ENCODE data around the gene SEPTIN3. TPM values are rescaled to one million over a fixed set of nuclear protein-coding genes. Genes with fewer than 3 reads are reported as not detected.

The SEPTIN3 gene
- polyA plus RNA-seq, 1 donor (not counting 4 experiments of a cell fraction or from before 2014, with no cell fraction given) = 0.07 TPM

DNA sequence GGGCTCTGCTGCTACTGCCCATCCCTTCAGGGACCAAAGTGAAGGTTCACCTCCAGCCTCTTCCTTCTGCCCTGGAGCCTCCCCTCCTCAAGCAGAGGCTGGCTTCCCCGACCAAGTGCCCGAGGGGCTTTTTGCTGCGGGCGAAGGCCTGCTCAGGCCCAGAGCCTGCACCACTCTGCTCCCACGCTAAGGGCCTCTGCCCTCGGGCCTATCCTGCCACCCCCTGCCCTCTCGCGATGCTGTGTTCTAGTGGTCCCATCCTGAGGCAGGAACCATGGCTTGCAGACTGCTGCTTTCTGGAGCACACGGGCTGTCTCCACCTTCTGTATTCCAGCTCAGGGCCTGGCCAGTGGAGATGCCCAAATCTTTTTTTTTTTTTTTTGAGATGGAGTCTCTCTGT, 33.7 kb upstream of the SEPTIN3 start:
- dilution Hi-C loops (cut with MboI; ENCODE audit: extremely low pct_ligation_motif_present, low sequenced_read_pairs) = no loop called here
- Histone ChIP-seq H3K4me1 (ENCODE audit: control insufficient read depth, extremely low read depth, insufficient read depth, low read length) (peaks cover under 1% of the 10 kb centered on the region), H3K36me3 (ENCODE audit: control insufficient read depth in 2 of 2, extremely low read depth in 1 of 2, insufficient read depth in 2 of 2, low read length in 2 of 2) (peaks cover 0 to 7% of the 10 kb centered on the region in 2 experiments), H3K27me3 (ENCODE audit: control insufficient read depth, extremely low read depth, insufficient read depth, low read length) (no peaks in the 10 kb centered on the region), H3K9me1 (ENCODE audit: control insufficient read depth, extremely low read depth, insufficient read depth, low read length) (no peaks in the 10 kb centered on the region), H3K4me3 (ENCODE audit: control insufficient read depth in 2 of 3, extremely low read depth in 1 of 3, insufficient read depth in 2 of 3, low read depth in 1 of 3, low read length in 3 of 3) (no peak overlapping the region), H3K79me2 (ENCODE audit: control insufficient read depth, insufficient read depth, low read length) (no peaks in the 10 kb centered on the region), H3K27ac (ENCODE audit: control insufficient read depth, insufficient read depth, low read length) (no peak overlapping the region), H2AFZ (ENCODE audit: control insufficient read depth, low read length) (no peak overlapping the region), H3K9ac (ENCODE audit: control insufficient read depth, extremely low read depth, insufficient read depth, low read length) (no peak overlapping the region), H3K4me2 (ENCODE audit: control insufficient read depth, extremely low read depth, insufficient read depth, low read depth, low read length) (no peak overlapping the region), H3K9me3 (ENCODE audit: control insufficient read depth, low read depth, low read length) (no peaks in the 10 kb centered on the region), H4K20me1 (ENCODE audit: control insufficient read depth, extremely low read depth, insufficient read depth, low read length) (no peaks in the 10 kb centered on the region)
- TF ChIP-seq, protein P1, sequence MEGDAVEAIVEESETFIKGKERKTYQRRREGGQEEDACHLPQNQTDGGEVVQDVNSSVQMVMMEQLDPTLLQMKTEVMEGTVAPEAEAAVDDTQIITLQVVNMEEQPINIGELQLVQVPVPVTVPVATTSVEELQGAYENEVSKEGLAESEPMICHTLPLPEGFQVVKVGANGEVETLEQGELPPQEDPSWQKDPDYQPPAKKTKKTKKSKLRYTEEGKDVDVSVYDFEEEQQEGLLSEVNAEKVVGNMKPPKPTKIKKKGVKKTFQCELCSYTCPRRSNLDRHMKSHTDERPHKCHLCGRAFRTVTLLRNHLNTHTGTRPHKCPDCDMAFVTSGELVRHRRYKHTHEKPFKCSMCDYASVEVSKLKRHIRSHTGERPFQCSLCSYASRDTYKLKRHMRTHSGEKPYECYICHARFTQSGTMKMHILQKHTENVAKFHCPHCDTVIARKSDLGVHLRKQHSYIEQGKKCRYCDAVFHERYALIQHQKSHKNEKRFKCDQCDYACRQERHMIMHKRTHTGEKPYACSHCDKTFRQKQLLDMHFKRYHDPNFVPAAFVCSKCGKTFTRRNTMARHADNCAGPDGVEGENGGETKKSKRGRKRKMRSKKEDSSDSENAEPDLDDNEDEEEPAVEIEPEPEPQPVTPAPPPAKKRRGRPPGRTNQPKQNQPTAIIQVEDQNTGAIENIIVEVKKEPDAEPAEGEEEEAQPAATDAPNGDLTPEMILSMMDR (optimal IDR thresholded peaks at IDR 0.05 in 1 of 3, IDR thresholded peaks at IDR 0.05 in 1 of 3, conservative IDR thresholded peaks at IDR 0.05 in 1 of 3; ENCODE audit: extremely low read depth in 1 of 3, insufficient read depth in 2 of 3, low read length in 3 of 3) = no peak
- no peak for TF ChIP-seq EZH2 (IDR thresholded peaks at IDR 0.05; ENCODE audit: low read length)
- DNase-seq (ENCODE audit: low read depth, low spot score) (no peak), FAIRE-seq (no peak)

DNA sequence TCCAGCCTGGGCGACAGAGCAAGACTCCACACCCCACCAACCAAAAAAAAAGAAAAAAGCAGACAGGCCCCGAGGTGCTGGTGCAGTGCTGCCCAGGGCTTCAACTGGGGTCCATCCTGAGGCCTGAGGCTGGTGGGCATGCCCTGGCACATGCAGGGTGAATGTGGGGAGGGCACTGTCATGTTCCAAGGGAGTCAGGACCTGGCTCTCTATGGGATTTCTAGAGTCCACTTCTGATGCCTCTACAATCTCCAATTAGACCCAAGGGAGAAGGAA, 32.4 kb upstream of the SEPTIN3 start:
- H3K9me1 ChIP-seq (ENCODE audit: control insufficient read depth, extremely low read depth, insufficient read depth, low read length) = no peaks in the 10 kb centered on the region
- H3K27ac ChIP-seq (ENCODE audit: control insufficient read depth, insufficient read depth, low read length) = no peak overlapping the region
- DNase-seq (ENCODE audit: low read depth, low spot score) = no peak
- H3K4me1 ChIP-seq (ENCODE audit: control insufficient read depth, extremely low read depth, insufficient read depth, low read length) = peaks cover 11% of the 10 kb centered on the region
- dilution Hi-C loops (cut with MboI; ENCODE audit: extremely low pct_ligation_motif_present, low sequenced_read_pairs) = no loop called here
- no peak overlapping the region for H3K4me2 ChIP-seq (ENCODE audit: control insufficient read depth, extremely low read depth, insufficient read depth, low read depth, low read length)
- FAIRE-seq = no peak
- no peaks in the 10 kb centered on the region for H3K79me2 ChIP-seq (ENCODE audit: control insufficient read depth, insufficient read depth, low read length)
- H3K4me3 ChIP-seq (ENCODE audit: control insufficient read depth in 2 of 3, extremely low read depth in 1 of 3, insufficient read depth in 2 of 3, low read depth in 1 of 3, low read length in 3 of 3) = no peak overlapping the region
- H3K9ac ChIP-seq (ENCODE audit: control insufficient read depth, extremely low read depth, insufficient read depth, low read length) = no peak overlapping the region
- no peaks in the 10 kb centered on the region for H4K20me1 ChIP-seq (ENCODE audit: control insufficient read depth, extremely low read depth, insufficient read depth, low read length)
- H3K9me3 ChIP-seq (ENCODE audit: control insufficient read depth, low read depth, low read length) = no peaks in the 10 kb centered on the region
- TF ChIP-seq EZH2 (IDR thresholded peaks at IDR 0.05; ENCODE audit: low read length) = no peak
- TF ChIP-seq, protein P1 (optimal IDR thresholded peaks at IDR 0.05 in 1 of 3, IDR thresholded peaks at IDR 0.05 in 1 of 3, conservative IDR thresholded peaks at IDR 0.05 in 1 of 3; ENCODE audit: extremely low read depth in 1 of 3, insufficient read depth in 2 of 3, low read length in 3 of 3) = no peak
- no peaks in the 10 kb centered on the region for H3K27me3 ChIP-seq (ENCODE audit: control insufficient read depth, extremely low read depth, insufficient read depth, low read length)
- no peak overlapping the region for H2AFZ ChIP-seq (ENCODE audit: control insufficient read depth, low read length)
- H3K36me3 ChIP-seq (ENCODE audit: control insufficient read depth in 2 of 2, extremely low read depth in 1 of 2, insufficient read depth in 2 of 2, low read length in 2 of 2) = peaks cover 0 to 9% of the 10 kb centered on the region in 2 experiments
